ENCODE results near the gene ASIC2. TPM values are rescaled to one million over a fixed set of nuclear protein-coding genes. Genes with fewer than 3 reads are reported as not detected.

ASIC2 gene
- total RNA-seq, 1 experiment from 2014 or later, result not detected

GRCh38 chr17:33024688-33025486 is 268.2 kb downstream of the ASIC2 start:
- Mint-ChIP-seq H3K27ac (ENCODE audit: unreplicated experiment) (no peak overlapping the region), H3K4me1 (ENCODE audit: low read depth, unreplicated experiment) (no peaks in the 10 kb centered on the region), H3K4me3 (ENCODE audit: unreplicated experiment) (no peak overlapping the region), H3K27me3 (ENCODE audit: insufficient read depth, unreplicated experiment) (peaks cover 23% of the 10 kb centered on the region), H3K9me3 (ENCODE audit: unreplicated experiment) (no peaks in the 10 kb centered on the region), H3K36me3 (ENCODE audit: insufficient read depth, unreplicated experiment) (no peaks in the 10 kb centered on the region)
- intact Hi-C loops (cut with micrococcal nuclease; ENCODE audit: unreplicated experiment), result no loop called here
- Histone ChIP-seq H3K4me3 (ENCODE audit: low read depth, low read length) (no peak overlapping the region), H3K4me1 (no peaks in the 10 kb centered on the region), H3K27me3 (replicated peaks; ENCODE audit: control insufficient read depth, insufficient read depth, low read length) (no peaks in the 10 kb centered on the region; the same call in 1 of the 2 replicates), H3K9me3 (no peaks in the 10 kb centered on the region), H3K36me3 (ENCODE audit: control insufficient read depth, insufficient read depth, low read length) (no peaks in the 10 kb centered on the region)
- no peak for TF ChIP-seq CTCF (IDR thresholded peaks at IDR 0.05; ENCODE audit: insufficient read depth in 1 of 2, low read depth in 1 of 2, low read length in 1 of 2, severe bottlenecking in 1 of 2, unreplicated experiment in 1 of 2)
- CTCF ChIA-PET, result no interaction called here
- BruUV-seq (replicated peaks), result no TSS peak
- no peak for DNase-seq
- POLR2A ChIA-PET, result no interaction called here

GRCh38 chr17:33023790-33024189 is 269.3 kb downstream of the ASIC2 start:
- no peak overlapping the region for H3K4me3 Mint-ChIP-seq (ENCODE audit: unreplicated experiment)
- H3K27me3 ChIP-seq (replicated peaks; ENCODE audit: control insufficient read depth, insufficient read depth, low read length), result no peaks in the 10 kb centered on the region; the same call in 1 of the 2 replicates
- ChIA-PET POLR2A (no interaction called here), CTCF (interaction anchor here (1.3 kb wide), 1 partner anchor 25 kb away, joined by 4 read pairs; no protein-coding TSS in a partner anchor)
- H3K4me1 Mint-ChIP-seq (ENCODE audit: low read depth, unreplicated experiment), result no peaks in the 10 kb centered on the region
- H3K9me3 ChIP-seq, result no peaks in the 10 kb centered on the region
- BruUV-seq (replicated peaks), result no TSS peak
- no peak overlapping the region for H3K27ac Mint-ChIP-seq (ENCODE audit: unreplicated experiment)
- peaks cover 27% of the 10 kb centered on the region for H3K27me3 Mint-ChIP-seq (ENCODE audit: insufficient read depth, unreplicated experiment)
- H3K36me3 ChIP-seq (ENCODE audit: control insufficient read depth, insufficient read depth, low read length), result no peaks in the 10 kb centered on the region
- TF ChIP-seq CTCF (IDR thresholded peaks at IDR 0.05; ENCODE audit: insufficient read depth in 1 of 2, low read depth in 1 of 2, low read length in 1 of 2, severe bottlenecking in 1 of 2, unreplicated experiment in 1 of 2), result no peak
- intact Hi-C loops (cut with micrococcal nuclease; ENCODE audit: unreplicated experiment), result no loop called here
- no peak overlapping the region for H3K4me3 ChIP-seq (ENCODE audit: low read depth, low read length)
- H3K9me3 Mint-ChIP-seq (ENCODE audit: unreplicated experiment), result no peaks in the 10 kb centered on the region
- no peak for DNase-seq
- H3K36me3 Mint-ChIP-seq (ENCODE audit: insufficient read depth, unreplicated experiment), result no peaks in the 10 kb centered on the region
- H3K4me1 ChIP-seq, result no peaks in the 10 kb centered on the region

- H3K9me3 Mint-ChIP-seq (ENCODE audit: unreplicated experiment), result no peaks in the 10 kb centered on the region
- ChIA-PET POLR2A (no interaction called here), CTCF (interaction anchor here (0.6 kb wide), 1 partner anchor 31 kb away, joined by 3 read pairs; no protein-coding TSS in a partner anchor)
- no TSS peak for BruUV-seq (replicated peaks)
- Histone ChIP-seq H3K9me3 (no peaks in the 10 kb centered on the region), H3K27me3 (replicated peaks; ENCODE audit: control insufficient read depth, insufficient read depth, low read length) (no peaks in the 10 kb centered on the region; the same call in 1 of the 2 replicates), H3K4me3 (ENCODE audit: low read depth, low read length) (no peak overlapping the region), H3K36me3 (ENCODE audit: control insufficient read depth, insufficient read depth, low read length) (no peaks in the 10 kb centered on the region), H3K4me1 (no peaks in the 10 kb centered on the region)
- H3K27ac Mint-ChIP-seq (ENCODE audit: unreplicated experiment), result no peak overlapping the region
- intact Hi-C loops (cut with micrococcal nuclease; ENCODE audit: unreplicated experiment), result no loop called here
- H3K36me3 Mint-ChIP-seq (ENCODE audit: insufficient read depth, unreplicated experiment), result no peaks in the 10 kb centered on the region
- H3K27me3 Mint-ChIP-seq (ENCODE audit: insufficient read depth, unreplicated experiment), result peaks cover 23% of the 10 kb centered on the region
- no peak overlapping the region for H3K4me3 Mint-ChIP-seq (ENCODE audit: unreplicated experiment)
- H3K4me1 Mint-ChIP-seq (ENCODE audit: low read depth, unreplicated experiment), result no peaks in the 10 kb centered on the region
- no peak for TF ChIP-seq CTCF (IDR thresholded peaks at IDR 0.05; ENCODE audit: insufficient read depth in 1 of 2, low read depth in 1 of 2, low read length in 1 of 2, severe bottlenecking in 1 of 2, unreplicated experiment in 1 of 2)
- DNase-seq, result no peak
Measured at GRCh38 chr17:33021731-33022408, 271.2 kb downstream of the ASIC2 start.

Data from Caco-2 (cell line).